Hematopoietic multipotent progenitor cell (in vitro differentiated cells): ENCODE measurements around the gene PTPRS. TPM values are rescaled to one million over a fixed set of nuclear protein-coding genes. Genes with fewer than 3 reads are reported as not detected.

Source experiments
- DNase-seq, 3 donors: peaks; one replicate each; pipeline ENCODE4 v3.0.0-alpha.2; 2011 to 2015; ENCODE audit warnings: low read depth in 2 of 3, low spot score in 2 of 3
- total RNA-seq: library from RNA; depleted of rRNA; stranded (reverse); fragments of >200 nt; gene quantifications from one replicate; pipeline ENCODE4 v1.2.3, GENCODE V29; 2012

PTPRS gene
- total RNA-seq, 1 donor, result 21.5 TPM

DNA sequence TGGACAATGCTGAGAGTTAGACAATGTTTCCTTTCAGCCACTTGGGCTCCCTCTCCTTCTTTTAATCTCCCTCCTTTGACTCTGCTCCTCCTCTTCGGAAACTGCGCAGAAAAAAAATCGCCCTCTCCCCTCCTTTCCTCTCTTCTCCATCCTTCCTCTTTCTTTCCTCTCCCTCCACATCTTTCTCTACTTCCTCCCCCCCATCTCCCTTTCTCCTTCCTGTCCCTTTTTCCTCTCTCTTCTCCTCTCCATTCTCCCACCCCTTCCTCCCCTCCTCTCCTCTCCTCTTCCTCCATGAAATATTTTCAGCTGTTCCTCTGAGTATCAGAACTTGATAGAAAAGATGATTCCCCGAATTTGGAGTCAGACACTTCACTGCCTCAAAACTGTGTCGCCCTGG, 15.1 kb upstream of the PTPRS start:
- no peak for DNase-seq

DNA sequence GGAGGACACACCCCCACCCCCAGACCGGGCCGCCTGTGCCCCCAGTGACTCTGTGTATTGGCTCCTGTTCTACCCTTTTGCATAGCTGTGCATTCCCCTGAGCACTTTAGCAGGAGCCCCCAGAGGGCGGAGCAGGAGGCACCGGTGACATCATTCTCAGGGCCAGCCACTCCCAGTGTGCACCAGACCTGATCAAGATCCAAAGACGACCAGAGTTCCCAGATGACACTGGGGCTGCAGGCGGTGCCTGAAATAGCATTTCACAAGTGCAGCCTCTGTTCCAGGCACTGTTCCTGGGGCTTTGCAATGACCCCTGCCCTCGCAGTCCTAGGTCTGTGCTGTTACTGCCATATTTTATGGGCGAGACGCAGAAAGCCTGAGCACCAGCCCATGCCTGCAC, 14.5 kb upstream of the PTPRS start:
- no peak for DNase-seq

DNA sequence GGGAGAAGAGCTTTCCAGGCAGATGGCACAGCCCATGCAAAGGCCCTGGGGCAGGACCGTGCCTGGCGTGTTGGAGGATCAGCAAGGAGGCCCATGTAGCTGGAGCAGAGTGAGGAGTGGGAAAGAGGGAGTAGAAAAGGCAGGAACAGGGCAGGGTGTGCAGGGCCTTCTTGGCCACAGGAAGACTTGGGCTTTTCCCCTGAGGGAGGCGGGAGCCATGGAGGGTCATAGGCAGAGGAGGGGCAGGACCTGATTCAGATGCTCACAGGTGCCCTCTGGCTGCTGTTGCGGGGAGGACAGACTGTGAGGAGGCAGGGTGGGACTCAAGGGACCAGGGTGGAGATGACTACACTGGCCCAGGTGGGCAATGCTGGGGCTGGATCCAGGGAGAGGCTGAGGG, 13.8 kb upstream of the PTPRS start:
- no peak for DNase-seq

DNA sequence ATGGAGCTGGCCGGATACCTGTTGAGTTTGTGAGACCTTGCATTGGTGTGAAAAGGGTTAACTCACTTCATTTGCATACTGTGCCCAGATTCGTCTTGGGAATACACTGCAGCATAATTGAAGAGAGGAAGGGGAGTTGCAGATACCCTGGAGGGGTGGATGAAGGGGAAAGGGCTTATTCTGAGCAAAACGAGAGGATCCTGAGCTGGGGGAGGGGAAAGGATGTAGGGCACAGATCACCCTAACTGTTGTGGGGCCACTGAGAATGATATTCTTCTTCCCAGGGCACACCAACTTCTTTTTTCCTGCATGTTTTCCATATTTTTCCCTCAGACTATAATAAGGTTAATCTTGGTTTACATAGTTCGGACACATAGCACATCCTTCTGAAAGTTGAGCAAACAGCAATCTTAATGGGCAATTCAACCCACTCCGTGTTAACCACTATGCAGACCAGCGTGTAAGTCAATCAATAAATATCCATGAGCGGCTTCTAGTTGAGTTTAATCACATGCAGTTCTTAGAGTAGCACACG, 11.7 kb upstream of the PTPRS start:
- no peak for DNase-seq

DNA sequence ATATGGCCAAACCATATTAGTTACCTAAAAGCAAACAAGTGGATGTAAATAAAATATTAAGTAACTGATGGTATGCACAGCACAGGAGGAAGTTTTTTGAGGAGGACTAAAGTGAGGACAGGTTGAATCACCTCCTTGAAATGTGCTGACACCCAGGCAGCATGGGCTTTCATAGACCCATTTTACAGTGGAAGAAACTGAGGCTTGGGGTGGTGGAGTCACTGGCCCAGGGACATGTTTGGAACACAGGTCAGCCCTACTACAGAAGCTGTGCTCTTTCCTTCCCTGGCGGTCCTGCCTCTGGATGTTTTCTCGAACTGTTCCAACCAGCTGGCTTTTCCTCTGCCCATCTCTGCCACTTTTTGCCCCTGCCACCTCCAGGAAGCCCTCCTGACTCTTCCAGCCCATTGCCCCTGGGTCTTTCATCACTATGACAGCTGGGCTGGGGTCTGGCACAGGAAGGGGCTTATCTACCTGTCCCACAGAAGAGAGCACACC, 11.2 kb upstream of the PTPRS start:
- no peak for DNase-seq

DNA sequence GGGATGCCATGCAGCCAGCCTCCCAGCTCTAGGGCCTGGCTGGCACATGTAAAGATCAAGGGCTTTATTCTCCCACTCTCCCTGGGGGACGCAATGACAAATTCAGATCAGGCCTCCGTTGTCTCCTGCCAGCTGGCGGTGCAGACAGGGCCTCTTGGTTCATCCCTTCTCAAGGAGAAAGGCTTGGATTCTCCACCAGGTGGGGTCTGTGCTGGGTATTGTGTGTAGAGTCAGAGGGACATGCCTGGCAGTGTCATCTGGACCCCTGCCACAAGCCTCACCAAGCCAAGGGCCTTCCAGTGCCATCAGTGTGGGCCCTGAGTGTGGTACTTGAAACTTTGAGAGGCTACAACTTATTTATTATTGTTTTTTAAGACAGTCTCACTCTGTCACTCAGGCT, 8.4 kb upstream of the PTPRS start:
- DNase-seq, result no peak

DNA sequence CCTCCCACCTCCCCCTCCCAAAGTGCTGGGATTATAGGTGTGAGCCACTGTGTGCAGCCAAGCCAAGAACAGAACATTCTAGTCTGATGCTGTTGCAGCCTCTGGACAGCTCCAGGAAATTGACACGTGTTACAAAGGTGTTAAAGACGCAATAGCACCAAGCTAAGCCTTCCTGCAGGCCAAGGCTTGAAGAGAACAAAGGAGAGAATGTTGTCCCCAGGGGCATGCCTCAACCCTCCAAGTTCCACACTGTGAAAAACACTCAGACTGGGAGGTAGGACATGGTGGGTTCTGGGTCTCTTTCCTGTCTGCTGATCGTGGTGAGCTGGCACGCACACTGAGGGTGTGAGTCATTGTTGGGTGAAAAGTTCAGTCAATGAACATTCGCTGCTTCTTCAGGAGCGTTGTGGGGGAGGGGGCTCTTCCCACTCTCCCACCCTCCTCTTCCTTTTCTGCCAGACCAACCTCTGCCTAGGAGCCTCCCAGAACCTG, 5.3 kb upstream of the PTPRS start:
- DNase-seq, result no peak

DNA sequence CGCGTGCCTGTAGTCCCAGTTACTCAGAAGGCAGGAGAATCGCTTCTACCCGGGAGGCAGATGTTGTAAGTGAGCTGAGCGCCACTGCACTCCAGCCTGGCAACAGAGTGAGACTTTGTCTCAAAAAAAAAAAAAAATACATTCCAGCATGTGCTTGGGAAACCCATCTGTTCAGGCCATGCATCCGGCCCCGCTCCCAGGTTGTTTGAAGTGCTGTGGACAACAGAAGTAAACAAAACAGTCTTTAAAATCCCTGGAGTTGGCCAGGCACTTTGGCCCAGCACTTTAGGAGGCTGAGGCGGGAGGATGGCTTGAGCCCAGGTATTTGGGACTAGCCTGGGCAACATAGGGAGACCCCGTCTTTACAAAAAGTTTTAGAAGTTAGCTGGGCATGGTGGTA, 3.2 kb upstream of the PTPRS start:
- no peak for DNase-seq

DNA sequence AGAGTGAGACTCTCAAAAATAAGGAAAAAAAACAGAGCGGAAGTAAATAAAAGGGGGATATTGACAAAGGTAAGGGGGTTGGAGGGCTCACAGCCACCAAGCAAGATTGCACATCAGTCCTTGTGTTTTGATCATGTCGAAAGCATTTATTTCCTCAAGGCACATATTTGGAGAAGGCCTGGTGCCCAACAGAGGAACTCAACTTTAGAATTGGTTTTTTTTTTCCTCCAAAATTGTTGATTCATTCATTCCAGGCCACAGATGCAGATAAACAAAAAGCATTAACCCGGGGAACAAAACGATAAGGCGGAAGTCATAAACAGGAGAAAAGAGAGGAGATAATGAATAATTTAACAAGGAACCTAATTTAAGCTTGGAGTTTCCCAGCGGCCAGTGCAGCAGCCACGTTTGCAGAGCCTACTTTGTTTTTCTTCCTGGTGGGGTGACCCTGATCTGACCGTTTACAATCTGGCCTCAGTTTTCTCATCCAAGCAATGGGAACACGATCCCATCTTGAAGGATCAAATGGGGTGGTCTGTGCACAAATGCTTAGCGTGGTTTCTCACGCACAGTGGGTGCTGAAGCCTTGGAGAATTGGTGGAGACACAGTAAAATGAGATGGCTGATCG, 2.1 kb upstream of the PTPRS start:
- no peak for DNase-seq

DNA sequence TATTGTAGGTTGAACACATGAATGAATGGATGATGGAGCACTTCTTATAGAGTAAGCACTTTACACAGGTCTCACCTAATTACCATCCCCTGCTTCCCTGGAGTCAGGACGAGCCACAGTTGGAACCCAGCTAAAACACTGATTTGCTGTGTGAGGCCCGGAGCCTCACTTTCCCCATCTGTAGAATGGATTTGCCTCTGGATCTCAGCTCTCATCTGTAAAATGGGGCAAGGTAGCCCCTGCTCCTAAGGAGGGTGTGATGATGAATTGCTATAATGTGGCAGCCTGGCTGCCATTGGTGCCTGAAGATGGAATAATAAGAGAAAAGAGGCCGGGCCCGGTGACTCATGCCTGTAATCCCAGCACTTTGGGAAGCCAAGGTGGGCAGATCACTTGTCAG, 1.4 kb upstream of the PTPRS start:
- no peak for DNase-seq

DNA sequence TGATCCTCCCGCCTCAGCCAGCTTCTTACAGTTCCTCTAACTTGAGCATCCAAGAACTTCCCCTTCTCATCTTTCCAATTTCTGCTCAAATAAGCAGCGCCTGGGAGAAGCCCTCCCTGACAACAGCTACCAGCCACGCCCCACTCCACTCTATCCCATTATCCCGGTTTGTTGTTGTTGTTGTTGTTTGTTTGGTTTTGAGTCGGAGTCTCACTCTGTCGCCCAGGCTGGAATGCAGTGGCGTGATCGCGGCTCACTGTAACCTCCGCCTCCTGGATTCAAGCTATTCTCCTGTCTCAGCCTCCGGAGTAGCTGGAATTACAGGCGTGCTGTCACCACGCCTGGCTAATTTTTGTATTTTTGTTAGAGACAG, 822 bp upstream of the PTPRS start:
- DNase-seq, result no peak

DNA sequence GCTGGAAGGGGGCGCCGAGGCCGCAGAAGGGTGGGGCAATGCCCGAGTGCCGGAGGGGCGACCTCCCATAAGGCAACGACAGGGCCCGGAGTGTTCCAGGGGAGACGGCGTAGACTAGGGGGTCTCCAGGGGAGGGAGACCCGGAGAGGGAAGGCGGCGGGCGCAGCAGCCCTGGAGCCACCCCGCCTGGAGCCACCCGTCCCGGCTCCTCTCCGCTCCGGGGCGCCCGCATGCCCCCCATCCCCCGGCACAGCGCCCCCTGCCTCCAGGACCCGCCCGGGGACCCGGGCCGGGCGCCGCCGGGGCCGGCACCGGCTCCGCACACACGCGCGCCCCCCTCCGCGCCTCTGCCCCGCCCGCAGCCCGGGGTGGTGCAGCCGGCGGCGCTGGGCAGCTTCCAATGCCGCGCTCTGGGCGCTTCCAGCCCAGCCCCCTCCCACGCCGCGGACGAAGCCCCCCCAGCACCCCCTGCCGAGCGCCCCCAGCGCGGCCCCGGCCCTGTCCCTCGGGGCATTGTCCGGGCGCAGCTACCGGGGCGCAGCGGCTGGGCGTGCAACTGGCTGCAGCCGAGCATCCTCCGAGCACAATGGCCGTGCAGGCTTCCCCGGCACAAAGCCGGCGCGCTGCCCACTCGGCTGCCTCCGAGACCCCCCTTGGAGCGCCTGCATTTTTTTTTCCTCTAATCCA, 519 bp downstream of the PTPRS start:
- DNase-seq, result no peak

DNA sequence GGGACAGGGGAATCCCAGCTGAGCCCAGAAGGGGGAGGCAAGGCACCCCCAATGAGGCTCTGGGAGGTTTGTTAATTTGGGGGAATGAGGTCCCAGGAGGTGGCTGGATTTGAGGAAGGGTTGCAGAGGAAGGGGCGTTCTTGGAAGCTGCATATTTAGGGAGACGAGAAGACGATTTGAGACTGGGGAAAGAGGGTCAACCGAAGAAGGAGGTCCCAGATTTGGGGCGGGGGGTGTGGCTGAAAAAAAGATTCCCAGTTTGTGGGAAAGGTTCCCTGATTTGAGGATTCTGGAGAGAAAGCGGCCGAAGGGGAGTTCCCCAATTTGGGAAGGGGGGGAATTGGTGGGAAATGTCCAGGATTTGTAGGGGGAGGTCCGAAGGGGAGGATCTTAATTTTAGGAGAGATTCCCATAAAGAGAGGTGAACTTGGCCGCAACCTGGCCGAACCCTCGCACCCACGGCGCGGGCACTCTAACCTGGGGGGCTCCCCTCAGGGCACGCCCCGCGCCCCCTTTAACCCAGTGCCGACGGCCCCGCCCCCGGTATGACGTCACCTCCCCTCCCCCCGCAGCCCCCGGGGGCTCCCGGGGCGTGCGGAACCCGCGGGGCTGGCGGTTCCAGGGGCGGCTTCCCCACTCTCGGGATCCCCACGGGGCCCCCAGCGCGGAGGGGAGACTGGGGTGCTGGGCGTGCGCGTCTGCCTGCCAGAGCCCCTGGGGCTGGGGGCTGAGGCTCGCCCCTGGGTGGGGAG, 1.2 kb downstream of the PTPRS start:
- DNase-seq, result no peak

DNA sequence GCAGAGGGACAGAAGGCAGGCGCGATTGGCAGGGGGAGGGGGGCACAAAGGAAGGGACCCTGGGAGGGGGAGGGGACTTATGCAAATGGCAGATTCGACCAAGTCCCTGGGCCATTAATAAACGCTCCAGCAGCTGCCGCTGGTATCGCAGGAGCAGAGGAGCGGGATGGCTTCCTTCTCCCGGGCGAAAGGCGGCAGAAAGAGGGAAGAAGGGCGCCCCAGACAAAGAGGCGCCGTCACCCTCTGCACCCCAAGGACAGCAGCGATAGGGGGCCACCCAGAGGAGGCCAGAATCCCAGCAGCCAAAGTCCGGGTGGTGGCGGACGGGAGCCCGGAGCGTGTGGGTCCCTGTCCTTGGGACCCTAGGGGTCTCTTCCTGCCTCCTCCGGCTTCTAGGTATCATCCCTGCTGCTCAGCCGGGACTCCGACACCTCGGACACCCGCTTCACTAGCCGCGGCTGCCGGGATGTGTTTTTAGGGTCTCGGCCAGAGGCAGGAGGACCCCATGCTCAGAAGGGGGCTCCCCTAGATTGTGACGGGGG, 1.9 kb downstream of the PTPRS start:
- no peak for DNase-seq

DNA sequence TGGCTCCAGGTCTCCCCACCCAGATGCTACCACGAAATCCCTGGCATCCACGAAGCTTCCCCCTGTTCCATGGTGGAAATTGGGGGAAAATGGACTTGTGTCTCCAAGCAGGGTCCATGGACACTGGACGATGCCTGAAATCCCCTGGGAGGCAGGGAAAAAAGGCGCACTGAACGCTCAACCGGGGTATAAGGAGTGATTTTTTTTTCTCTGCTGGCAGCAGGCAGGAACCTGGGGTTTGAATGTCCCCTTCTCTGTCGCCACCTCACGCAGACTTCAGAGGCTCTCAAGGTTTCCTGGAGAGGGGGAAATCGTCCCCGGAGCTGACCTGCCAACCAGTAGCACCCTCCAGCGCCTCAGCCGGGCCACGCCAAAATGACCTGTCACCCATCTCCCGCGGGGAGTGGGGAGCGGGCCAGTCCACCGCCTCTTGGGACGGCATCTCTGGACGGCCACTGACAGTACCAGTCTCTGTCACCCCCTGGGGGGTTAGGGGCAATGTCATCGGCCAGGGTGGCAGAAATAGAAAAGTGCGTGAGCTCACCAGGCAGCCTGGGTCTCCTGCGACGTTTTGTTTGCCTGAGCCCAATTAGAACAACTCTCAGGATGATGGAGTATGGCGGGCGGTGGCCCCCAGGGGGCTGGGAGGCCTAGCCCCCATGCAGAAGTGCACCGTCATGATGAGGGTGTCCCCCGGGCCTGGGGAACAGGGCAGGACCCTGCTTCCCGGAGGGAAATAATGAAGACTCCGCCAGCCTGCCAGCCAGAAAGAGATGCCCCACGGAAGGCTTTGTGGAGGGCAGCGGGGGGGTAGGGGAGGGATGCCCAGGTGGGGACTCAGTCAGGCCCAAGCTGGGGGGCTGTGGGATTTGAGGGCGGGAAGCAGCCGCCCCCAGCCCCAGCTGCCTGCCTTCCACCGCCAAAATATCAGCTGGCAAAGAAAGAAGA, 2.6 kb downstream of the PTPRS start:
- no peak for DNase-seq

DNA sequence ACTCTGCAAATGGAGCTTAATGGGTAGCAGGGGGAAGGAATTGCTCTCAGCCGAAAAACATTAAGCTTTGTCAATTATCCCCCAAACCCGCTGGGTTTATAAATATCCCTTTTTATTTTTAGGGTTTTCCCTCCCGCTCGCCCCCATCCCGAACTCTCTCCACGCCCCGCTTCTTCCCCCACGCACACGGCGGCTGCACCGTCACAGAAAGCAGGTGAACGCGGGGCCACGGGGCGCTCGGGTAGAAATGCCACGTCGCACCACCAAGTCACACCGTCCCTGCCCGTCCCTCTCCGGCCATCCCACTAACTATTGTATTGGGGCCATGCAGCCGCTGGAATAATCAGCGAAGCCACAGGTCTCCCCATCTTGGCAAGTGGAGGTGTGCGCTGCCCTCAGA, 3.5 kb downstream of the PTPRS start:
- DNase-seq, result no peak

DNA sequence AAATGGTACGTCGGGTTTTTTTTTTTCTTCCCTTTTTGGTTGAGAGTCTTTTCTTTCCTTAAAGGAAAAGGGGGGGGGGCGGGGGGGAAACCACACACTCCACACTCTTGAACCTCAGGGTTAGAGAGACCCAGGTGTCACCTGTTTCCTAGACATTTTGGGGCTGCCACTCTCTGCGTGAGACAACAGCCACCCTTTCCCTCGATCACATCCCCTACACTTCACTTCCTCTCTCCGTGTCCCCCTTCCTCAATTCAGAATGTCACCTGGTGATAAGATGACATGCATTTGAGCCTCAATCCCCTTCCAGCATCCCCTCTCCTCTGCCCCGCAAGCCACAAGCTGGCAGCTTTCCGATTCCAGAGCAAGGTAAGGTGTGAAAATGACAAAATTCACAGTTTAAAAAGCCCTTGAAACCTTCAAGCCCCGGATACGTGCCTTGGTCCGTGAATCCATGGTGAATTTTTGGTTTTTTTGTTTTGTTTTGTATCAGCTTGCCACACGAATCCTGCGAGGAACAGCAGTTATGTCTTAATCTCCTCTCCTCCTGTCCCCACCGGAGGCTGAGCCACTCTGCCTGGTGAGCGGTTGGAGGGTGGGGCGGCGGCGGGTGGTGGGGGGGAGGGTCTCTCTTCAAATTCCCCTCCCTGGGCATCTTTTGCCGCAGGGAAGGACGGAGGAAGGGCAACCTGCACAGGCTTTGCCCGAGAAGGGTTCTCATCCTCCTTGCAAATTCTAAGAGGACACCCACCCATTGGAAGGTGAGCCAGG, 4.2 kb downstream of the PTPRS start:
- DNase-seq, result no peak

DNA sequence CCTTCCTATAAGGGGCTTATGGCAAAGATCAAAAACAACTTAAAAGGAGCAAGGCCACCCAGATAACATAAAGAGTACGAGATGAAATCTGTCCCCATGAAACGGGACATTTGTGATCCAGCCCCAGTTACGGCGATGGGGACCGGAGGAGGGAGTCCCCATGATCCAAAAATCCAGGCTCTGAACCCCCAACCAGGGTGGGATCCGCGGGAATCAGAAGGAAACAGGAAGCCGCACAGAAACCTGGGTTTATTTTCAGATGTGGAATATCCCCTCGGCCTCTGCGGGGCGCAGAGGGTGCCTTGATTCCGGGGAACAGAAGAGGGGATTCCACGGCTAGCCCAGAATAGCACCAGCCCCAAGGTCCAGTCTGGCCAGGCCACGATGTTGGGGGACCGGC, 5.0 kb downstream of the PTPRS start:
- no peak for DNase-seq

DNA sequence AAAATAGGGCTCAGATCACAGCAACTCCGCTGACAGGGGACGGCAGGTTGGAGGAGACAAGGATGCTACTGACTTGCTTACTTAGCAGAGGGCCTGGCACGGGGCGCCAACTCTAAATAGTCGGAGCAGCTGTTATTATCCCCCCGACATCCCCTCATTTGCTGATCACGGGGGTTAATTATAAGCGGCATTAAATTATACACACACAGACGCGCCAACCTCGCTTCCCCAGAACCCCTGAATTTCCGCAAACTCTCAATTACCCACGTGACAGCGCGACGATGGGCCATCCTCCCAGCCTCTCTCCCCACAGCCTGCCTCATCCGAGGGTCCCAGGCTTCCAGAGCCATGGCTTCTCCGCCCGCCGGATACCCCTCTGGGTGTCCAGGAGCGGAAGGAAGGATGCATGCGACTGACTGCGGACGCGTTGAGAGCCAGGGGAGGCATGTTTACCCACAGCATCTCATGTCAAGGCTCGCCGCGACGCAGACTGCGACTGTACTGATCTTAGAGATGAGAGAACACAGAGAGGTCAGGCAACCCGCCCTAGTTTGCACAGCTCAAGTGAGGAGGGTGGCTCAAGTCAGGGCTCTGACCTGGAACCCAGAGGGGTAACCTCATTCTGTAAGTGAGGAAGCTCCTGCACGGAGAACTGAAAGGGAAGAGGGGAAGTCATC, 5.7 kb downstream of the PTPRS start:
- no peak for DNase-seq
